HepG2 (cell line): Measurements from ENCODE around the gene TBC1D14. TPM values are rescaled to one million over a fixed set of nuclear protein-coding genes. Genes with fewer than 3 reads are reported as not detected.

ENCODE experiments used
- AGO2 ChIP-seq: fragments of 200-400 bp; formaldehyde crosslinking; optimal IDR thresholded peaks from 2 replicates; pipeline ENCODE3; 2017; ENCODE audit warnings: mild to moderate bottlenecking, low read depth, low read length, moderate library complexity
- AKAP8 ChIP-seq: sonication (generic); formaldehyde crosslinking; IDR thresholded peaks from 2 replicates; pipeline ENCODE4 v1.5.1; 2020; ENCODE audit warnings: mild to moderate bottlenecking, missing genetic modification reagents
- CEBPG ChIP-seq: IDR thresholded peaks from 2 replicates; pipeline ENCODE4 v1.6.1; 2016
- EP300 ChIP-seq, 3 experiments: sonication (generic) in 1 of 3; formaldehyde crosslinking in 1 of 3; IDR thresholded peaks; 2 replicates each; pipeline versions ENCODE4 v1.5.1 to v1.6.1; 2011 to 2020; ENCODE audit warnings: low read depth in 2 of 3, low read length in 2 of 3, borderline replicate concordance in 1 of 3, improper control_type of control experiment in 1 of 3, mild to moderate bottlenecking in 1 of 3, missing genetic modification reagents in 1 of 3, moderate library complexity in 1 of 3
- KAT7 ChIP-seq: IDR thresholded peaks from 2 replicates; pipeline ENCODE4 v1.6.1; 2018; ENCODE audit warnings: borderline replicate concordance, missing compliant biosample characterization
- MAFG ChIP-seq: sonication (generic); formaldehyde crosslinking; IDR thresholded peaks from 2 replicates; pipeline ENCODE4 v1.5.1; 2020; ENCODE audit warnings: mild to moderate bottlenecking, missing genetic modification reagents
- MXD4 ChIP-seq: IDR thresholded peaks from 2 replicates; pipeline ENCODE4 v1.6.1; 2016; ENCODE audit warnings: mild to moderate bottlenecking, missing biosample characterization, missing genetic modification reagents
- NAIF1 ChIP-seq: sonication (generic); formaldehyde crosslinking; IDR thresholded peaks from 2 replicates; pipeline ENCODE4 v1.5.0; 2020; ENCODE audit warnings: mild to moderate bottlenecking, missing genetic modification reagents, borderline replicate concordance
- RBM39 ChIP-seq: fragments of 200-400 bp; formaldehyde crosslinking; IDR thresholded peaks from one replicate; pipeline ENCODE4 v1.6.1; 2018; ENCODE audit warnings: antibody characterized with exemption, mild to moderate bottlenecking, low read depth, low read length; ENCODE audit not compliant: poor library complexity, severe bottlenecking
- TP53 ChIP-seq: sonication (generic); formaldehyde crosslinking; conservative IDR thresholded peaks from 2 replicates; pipeline ENCODE4 v1.4.0; 2020; ENCODE audit warnings: missing genetic modification reagents
- ZIK1 ChIP-seq: sonication (generic); formaldehyde crosslinking; IDR thresholded peaks from 2 replicates; pipeline ENCODE4 v1.5.0; 2020; ENCODE audit warnings: mild to moderate bottlenecking, low read depth, missing genetic modification reagents, borderline replicate concordance
- ZNF570 ChIP-seq: sonication (generic); formaldehyde crosslinking; IDR thresholded peaks from 2 replicates; pipeline ENCODE4 v1.4.0; 2020; ENCODE audit warnings: mild to moderate bottlenecking, missing genetic modification reagents, borderline replicate concordance
- ZNF841 ChIP-seq: sonication (generic); formaldehyde crosslinking; IDR thresholded peaks from 2 replicates; pipeline ENCODE4 v1.8.1; 2023; ENCODE audit warnings: missing genetic modification reagents, borderline replicate concordance
- polyA plus RNA-seq, 8 experiments: library from polyadenylated mRNA; depleted of rRNA in 3 of 8; stranded (reverse) in 7 of 8; unstranded in 1 of 8; fragments of >200 nt; fragmentation: Illumina TruSeq in 4 of 8; extraction: Trizol in 4 of 8; gene quantifications; 2 replicates each; pipeline versions ENCODE4 v1.2.1 to v1.2.3, GENCODE V29; 2011 to 2016; ENCODE audit warnings: low read depth in 4 of 8, missing spikeins in 1 of 8, mixed read lengths in 1 of 8; ENCODE audit not compliant: insufficient read depth in 1 of 8
- total RNA-seq, 5 experiments: library from RNA; depleted of rRNA; stranded (reverse); fragments of >200 nt; fragmentation: Illumina TruSeq; extraction: Trizol; gene quantifications; 2 replicates each; pipeline ENCODE4 v1.2.3, GENCODE V29; 2016; ENCODE audit warnings: low read depth in 1 of 5
- TF ChIP-seq, protein P1 (sequence below): sonication (generic); formaldehyde crosslinking; IDR thresholded peaks from 2 replicates; pipeline ENCODE4 v1.4.0; 2020; ENCODE audit warnings: low read depth, mild to moderate bottlenecking, missing genetic modification reagents
- TF ChIP-seq, protein P2 (sequence below): sonication (generic); formaldehyde crosslinking; IDR thresholded peaks from 2 replicates; pipeline ENCODE4 v1.5.1; 2020; ENCODE audit warnings: mild to moderate bottlenecking, moderate library complexity, missing genetic modification reagents
- TF ChIP-seq, protein P3 (sequence below), 2 experiments: sonication (generic) in 1 of 2; formaldehyde crosslinking in 1 of 2; IDR thresholded peaks; 2 replicates each; pipeline versions ENCODE4 v1.4.0 to v1.6.1; 2018 to 2020; ENCODE audit warnings: missing genetic modification reagents in 2 of 2, borderline replicate concordance in 1 of 2, low read depth in 1 of 2, mild to moderate bottlenecking in 1 of 2, missing biosample characterization in 1 of 2
- TF ChIP-seq, protein P4 (sequence below): sonication (generic); formaldehyde crosslinking; IDR thresholded peaks from 2 replicates; pipeline ENCODE4 v1.5.0; 2020; ENCODE audit warnings: mild to moderate bottlenecking, missing genetic modification reagents, borderline replicate concordance

Gene TBC1D14
- total and polyA plus RNA-seq, 2 of the 13 experiments (the other 11 are each of a cell fraction or from before 2014, with no cell fraction given) = 29.5 to 46.5 TPM

DNA sequence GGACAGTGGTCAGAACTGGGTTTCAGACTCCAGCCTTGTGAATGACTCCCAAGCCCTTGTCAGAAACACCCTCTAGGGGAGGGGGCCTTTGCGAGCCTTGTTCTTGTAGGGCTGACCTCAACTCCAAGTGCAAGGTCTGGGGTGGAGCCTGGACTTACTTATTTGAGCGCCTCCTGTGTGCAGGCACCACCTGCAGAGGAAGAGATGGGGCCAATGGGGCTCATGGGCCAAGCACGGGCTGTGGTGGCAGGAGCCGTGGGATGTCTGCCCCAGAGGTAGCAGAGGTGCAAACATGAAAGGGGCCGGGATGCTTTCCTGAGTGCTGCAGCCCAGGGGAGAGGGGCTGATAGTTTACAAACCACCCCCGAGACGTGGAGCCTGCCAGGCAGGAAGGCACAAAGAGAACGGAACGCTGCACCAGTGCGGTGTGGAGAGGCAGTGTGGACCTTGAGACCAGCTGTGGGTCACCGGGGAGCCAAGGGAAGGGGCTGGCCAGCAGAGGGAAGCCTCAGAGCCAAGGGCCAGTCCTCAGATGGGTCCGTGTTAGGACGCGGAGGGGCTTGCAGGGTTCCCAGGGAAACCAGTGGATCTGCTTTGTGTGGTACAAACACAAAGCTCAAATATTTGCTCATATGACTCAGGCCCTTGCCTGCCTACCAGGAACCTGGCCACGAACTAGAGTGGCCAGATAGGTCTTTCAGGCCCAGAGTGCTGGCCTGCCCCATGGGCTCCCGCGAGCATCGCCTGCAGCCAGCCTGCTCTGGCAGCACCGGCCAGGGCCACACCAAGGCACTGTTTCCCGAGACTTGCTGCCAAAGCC, 124.8 kb downstream of the TBC1D14 start (continued):
- TF ChIP-seq, protein P1, sequence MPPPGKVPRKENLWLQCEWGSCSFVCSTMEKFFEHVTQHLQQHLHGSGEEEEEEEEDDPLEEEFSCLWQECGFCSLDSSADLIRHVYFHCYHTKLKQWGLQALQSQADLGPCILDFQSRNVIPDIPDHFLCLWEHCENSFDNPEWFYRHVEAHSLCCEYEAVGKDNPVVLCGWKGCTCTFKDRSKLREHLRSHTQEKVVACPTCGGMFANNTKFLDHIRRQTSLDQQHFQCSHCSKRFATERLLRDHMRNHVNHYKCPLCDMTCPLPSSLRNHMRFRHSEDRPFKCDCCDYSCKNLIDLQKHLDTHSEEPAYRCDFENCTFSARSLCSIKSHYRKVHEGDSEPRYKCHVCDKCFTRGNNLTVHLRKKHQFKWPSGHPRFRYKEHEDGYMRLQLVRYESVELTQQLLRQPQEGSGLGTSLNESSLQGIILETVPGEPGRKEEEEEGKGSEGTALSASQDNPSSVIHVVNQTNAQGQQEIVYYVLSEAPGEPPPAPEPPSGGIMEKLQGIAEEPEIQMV = peak; percentile 100
- peak; percentile 60; the same call in 1 of the 2 replicates for TF ChIP-seq ZNF570 (CRISPR knock-in tag)
- TF ChIP-seq KAT7 (CRISPR knock-in tag) = no peak
- TF ChIP-seq RBM39 = no peak
- peak; percentile 75; the same call in 1 of the 2 replicates for TF ChIP-seq MXD4 (CRISPR knock-in tag)
- TF ChIP-seq, protein P2, sequence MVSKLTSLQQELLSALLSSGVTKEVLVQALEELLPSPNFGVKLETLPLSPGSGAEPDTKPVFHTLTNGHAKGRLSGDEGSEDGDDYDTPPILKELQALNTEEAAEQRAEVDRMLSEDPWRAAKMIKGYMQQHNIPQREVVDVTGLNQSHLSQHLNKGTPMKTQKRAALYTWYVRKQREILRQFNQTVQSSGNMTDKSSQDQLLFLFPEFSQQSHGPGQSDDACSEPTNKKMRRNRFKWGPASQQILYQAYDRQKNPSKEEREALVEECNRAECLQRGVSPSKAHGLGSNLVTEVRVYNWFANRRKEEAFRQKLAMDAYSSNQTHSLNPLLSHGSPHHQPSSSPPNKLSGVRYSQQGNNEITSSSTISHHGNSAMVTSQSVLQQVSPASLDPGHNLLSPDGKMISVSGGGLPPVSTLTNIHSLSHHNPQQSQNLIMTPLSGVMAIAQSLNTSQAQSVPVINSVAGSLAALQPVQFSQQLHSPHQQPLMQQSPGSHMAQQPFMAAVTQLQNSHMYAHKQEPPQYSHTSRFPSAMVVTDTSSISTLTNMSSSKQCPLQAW (CRISPR knock-in tag) = peak; percentile 86
- no peak for TF ChIP-seq NAIF1 (CRISPR knock-in tag)
- 0 out of 2 replicates have a peak, but pooled peaks have one; percentile 48 for TF ChIP-seq TP53 (CRISPR knock-in tag)
- TF ChIP-seq AGO2 = peak; percentile 57
- peak; percentile 31; the same call in 1 of the 2 replicates for TF ChIP-seq MAFG (CRISPR knock-in tag)
- TF ChIP-seq, protein P3, sequence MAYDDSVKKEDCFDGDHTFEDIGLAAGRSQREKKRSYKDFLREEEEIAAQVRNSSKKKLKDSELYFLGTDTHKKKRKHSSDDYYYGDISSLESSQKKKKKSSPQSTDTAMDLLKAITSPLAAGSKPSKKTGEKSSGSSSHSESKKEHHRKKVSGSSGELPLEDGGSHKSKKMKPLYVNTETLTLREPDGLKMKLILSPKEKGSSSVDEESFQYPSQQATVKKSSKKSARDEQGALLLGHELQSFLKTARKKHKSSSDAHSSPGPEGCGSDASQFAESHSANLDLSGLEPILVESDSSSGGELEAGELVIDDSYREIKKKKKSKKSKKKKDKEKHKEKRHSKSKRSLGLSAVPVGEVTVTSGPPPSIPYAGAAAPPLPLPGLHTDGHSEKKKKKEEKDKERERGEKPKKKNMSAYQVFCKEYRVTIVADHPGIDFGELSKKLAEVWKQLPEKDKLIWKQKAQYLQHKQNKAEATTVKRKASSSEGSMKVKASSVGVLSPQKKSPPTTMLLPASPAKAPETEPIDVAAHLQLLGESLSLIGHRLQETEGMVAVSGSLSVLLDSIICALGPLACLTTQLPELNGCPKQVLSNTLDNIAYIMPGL (CRISPR knock-in tag; IDR thresholded peaks at IDR 0.05; ENCODE audit: borderline replicate concordance in 1 of 2, low read depth in 1 of 2) = peak; percentile 57 to 71; a peak in 2 of 4 replicates
- peak; percentile 77; the same call in 1 of the 2 replicates for TF ChIP-seq AKAP8
- no peak for TF ChIP-seq ZNF841
- 0 out of 4 replicates have a peak, but pooled peaks of 1 of the 2 experiments have one; percentile 9 for TF ChIP-seq EP300 (IDR thresholded peaks at IDR 0.05; ENCODE audit: low read depth in 2 of 2, low read length in 2 of 2)
- peak; percentile 50; the same call in 1 of the 2 replicates for TF ChIP-seq EP300 (CRISPR knock-in tag; IDR thresholded peaks at IDR 0.05; ENCODE audit: borderline replicate concordance)
- TF ChIP-seq CEBPG (CRISPR knock-in tag) = no peak
- TF ChIP-seq, protein P4, sequence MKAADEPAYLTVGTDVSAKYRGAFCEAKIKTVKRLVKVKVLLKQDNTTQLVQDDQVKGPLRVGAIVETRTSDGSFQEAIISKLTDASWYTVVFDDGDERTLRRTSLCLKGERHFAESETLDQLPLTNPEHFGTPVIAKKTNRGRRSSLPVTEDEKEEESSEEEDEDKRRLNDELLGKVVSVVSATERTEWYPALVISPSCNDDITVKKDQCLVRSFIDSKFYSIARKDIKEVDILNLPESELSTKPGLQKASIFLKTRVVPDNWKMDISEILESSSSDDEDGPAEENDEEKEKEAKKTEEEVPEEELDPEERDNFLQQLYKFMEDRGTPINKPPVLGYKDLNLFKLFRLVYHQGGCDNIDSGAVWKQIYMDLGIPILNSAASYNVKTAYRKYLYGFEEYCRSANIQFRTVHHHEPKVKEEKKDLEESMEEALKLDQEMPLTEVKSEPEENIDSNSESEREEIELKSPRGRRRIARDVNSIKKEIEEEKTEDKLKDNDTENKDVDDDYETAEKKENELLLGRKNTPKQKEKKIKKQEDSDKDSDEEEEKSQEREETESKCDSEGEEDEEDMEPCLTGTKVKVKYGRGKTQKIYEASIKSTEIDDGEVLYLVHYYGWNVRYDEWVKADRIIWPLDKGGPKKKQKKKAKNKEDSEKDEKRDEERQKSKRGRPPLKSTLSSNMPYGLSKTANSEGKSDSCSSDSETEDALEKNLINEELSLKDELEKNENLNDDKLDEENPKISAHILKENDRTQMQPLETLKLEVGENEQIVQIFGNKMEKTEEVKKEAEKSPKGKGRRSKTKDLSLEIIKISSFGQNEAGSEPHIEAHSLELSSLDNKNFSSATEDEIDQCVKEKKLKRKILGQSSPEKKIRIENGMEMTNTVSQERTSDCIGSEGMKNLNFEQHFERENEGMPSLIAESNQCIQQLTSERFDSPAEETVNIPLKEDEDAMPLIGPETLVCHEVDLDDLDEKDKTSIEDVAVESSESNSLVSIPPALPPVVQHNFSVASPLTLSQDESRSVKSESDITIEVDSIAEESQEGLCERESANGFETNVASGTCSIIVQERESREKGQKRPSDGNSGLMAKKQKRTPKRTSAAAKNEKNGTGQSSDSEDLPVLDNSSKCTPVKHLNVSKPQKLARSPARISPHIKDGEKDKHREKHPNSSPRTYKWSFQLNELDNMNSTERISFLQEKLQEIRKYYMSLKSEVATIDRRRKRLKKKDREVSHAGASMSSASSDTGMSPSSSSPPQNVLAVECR (CRISPR knock-in tag) = peak; percentile 78
- 0 out of 2 replicates have a peak, but pooled peaks have one; percentile 50 for TF ChIP-seq ZIK1 (CRISPR knock-in tag)
